K562 (cell line): ENCODE data around the gene KIAA0825. TPM values are rescaled to one million over a fixed set of nuclear protein-coding genes. Genes with fewer than 3 reads are reported as not detected.

ENCODE experiments used
- ATAC-seq: fragments of 200-7000 bp; cut with Tn5 transposase; 3 replicates; pipeline ENCODE4 v1.9.1; 2020; ENCODE audit warnings: moderate library complexity
- BruUV-seq: library from RNA; stranded (reverse); fragments of 400-500 nt; replicated peaks from 2 replicates; lab custom pipeline; 2021; lab: Mats Ljungman, UMichigan
- CTCF ChIA-PET: fragments of 300-600 bp; formaldehyde crosslinking; extraction: SDS; loops from one replicate; lab custom pipeline; 2021; ENCODE audit warnings: low intra/inter-chr PET ratio; lab: Yijun Ruan, JAX
- POLR2A ChIA-PET: fragments of 300-600, 350-650 bp; sonication (Branson Sonifier 250); formaldehyde crosslinking; extraction: SDS; loops from one replicate; lab custom pipeline; 2021; ENCODE audit warnings: antibody characterized with exemption, inconsistent platforms; lab: Yijun Ruan, JAX
- DNase-seq, 4 experiments: peaks; one replicate each; pipeline versions ENCODE4 v3.0.0 to v3.0.0-alpha.2; 2011 to 2018; ENCODE audit warnings: low spot score in 3 of 4, mixed read lengths in 3 of 4; ENCODE audit errors: extremely low read depth in 1 of 4
- FAIRE-seq: peaks from 2 replicates; lab custom pipeline; 2011; peaks lifted over from hg19 to GRCh38; lab: Jason Lieb, UNC
- H2AFZ ChIP-seq: 2 replicates; pipeline ENCODE4 v1.6.0; 2011; ENCODE audit warnings: low read depth, low read length, control low read depth, inconsistent platforms
- H3K27ac ChIP-seq: fragments of 200-600 bp; 3 replicates; pipeline ENCODE4 v1.8.0; 2011; ENCODE audit warnings: low read depth, mild to moderate bottlenecking, control low read depth, inconsistent platforms, low read length, moderate library complexity, mixed read lengths; ENCODE audit errors: extremely low read depth
- H3K27me3 ChIP-seq, 2 experiments: fragments of 300-600 bp in 1 of 2; 2 replicates in 1 of 2; 3 replicates in 1 of 2; pipeline versions ENCODE4 v1.6.0 to v1.8.0; 2011; ENCODE audit warnings: inconsistent platforms in 2 of 2, low read length in 2 of 2, mild to moderate bottlenecking in 1 of 2, mixed read lengths in 1 of 2, moderate library complexity in 1 of 2; ENCODE audit not compliant: control insufficient read depth in 2 of 2, insufficient read depth in 2 of 2
- H3K36me3 ChIP-seq: fragments of 300-600 bp; 3 replicates; pipeline ENCODE4 v1.8.0; 2011; ENCODE audit warnings: mild to moderate bottlenecking, low read length, inconsistent platforms; ENCODE audit not compliant: control insufficient read depth, insufficient read depth
- H3K4me1 ChIP-seq, 2 experiments: fragments of 200-600 bp in 1 of 2; replicated peaks in 1 of 2; 2 replicates in 1 of 2; 3 replicates in 1 of 2; pipeline versions ENCODE4 v1.5.1 to v1.8.0; 2011; ENCODE audit warnings: inconsistent platforms in 2 of 2, low read length in 2 of 2, mild to moderate bottlenecking in 1 of 2, mixed read lengths in 1 of 2, moderate library complexity in 1 of 2; ENCODE audit not compliant: control insufficient read depth in 2 of 2, insufficient read depth in 2 of 2
- H3K4me2 ChIP-seq: 2 replicates; pipeline ENCODE4 v1.6.1; 2011; ENCODE audit warnings: low read length, control low read depth, inconsistent platforms, mixed read lengths; ENCODE audit not compliant: insufficient read depth
- H3K4me3 ChIP-seq: fragments of 200-600 bp; sonication (generic), shearing (Covaris generic); 2 replicates; pipeline ENCODE4 v1.5.1; 2016; ENCODE audit warnings: control low read depth, inconsistent platforms
- H3K79me2 ChIP-seq: fragments of 200-600 bp; 3 replicates; pipeline ENCODE4 v1.8.0; 2011; ENCODE audit warnings: low read length, inconsistent platforms; ENCODE audit not compliant: control insufficient read depth, insufficient read depth
- H3K9ac ChIP-seq, 2 experiments: 2 replicates each; pipeline versions ENCODE4 v1.6.0 to v1.6.1; 2011; ENCODE audit warnings: low read depth in 2 of 2, low read length in 2 of 2, control low read depth in 1 of 2, inconsistent platforms in 1 of 2, mild to moderate bottlenecking in 1 of 2, mixed read lengths in 1 of 2; ENCODE audit not compliant: insufficient read depth in 1 of 2
- H3K9me1 ChIP-seq: one replicate; pipeline ENCODE4 v1.6.0; 2011; ENCODE audit warnings: inconsistent platforms, mild to moderate bottlenecking, low read length, moderate library complexity; ENCODE audit not compliant: control insufficient read depth, insufficient read depth
- H3K9me3 ChIP-seq: replicated peaks from 2 replicates; pipeline ENCODE4 v1.5.1; 2011; ENCODE audit warnings: low read depth, low read length, inconsistent platforms; ENCODE audit not compliant: control insufficient read depth, insufficient read depth
- H4K20me1 ChIP-seq: replicated peaks from 2 replicates; pipeline ENCODE4 v1.6.1; 2011; ENCODE audit warnings: low read length, inconsistent platforms, mixed read lengths; ENCODE audit not compliant: control insufficient read depth, insufficient read depth
- BCOR ChIP-seq: fragments of 450-650 bp; IDR thresholded peaks from 2 replicates; pipeline ENCODE4 v1.6.1; 2016
- BHLHE40 ChIP-seq: IDR thresholded peaks from 2 replicates; pipeline ENCODE4 v1.6.1; 2011; ENCODE audit warnings: low read length, improper control_type of control experiment
- CBX1 ChIP-seq: sonication (generic); IDR thresholded peaks from 2 replicates; pipeline ENCODE4 v1.6.1; 2016; ENCODE audit warnings: antibody characterized with exemption, low read depth, mild to moderate bottlenecking
- RFX1 ChIP-seq: fragments of 450-650 bp; IDR thresholded peaks from 2 replicates; pipeline ENCODE4 v1.6.1; 2016; ENCODE audit warnings: mild to moderate bottlenecking, moderate library complexity
- ZMIZ1 ChIP-seq, 2 experiments: fragments of 150-350 bp in 1 of 2; IDR thresholded peaks; 2 replicates each; pipeline ENCODE4 v1.6.1; 2012 to 2016; ENCODE audit warnings: low read depth in 2 of 2, low read length in 2 of 2, mild to moderate bottlenecking in 1 of 2, moderate library complexity in 1 of 2
- ZNF431 ChIP-seq: sonication (generic); formaldehyde crosslinking; IDR thresholded peaks from 2 replicates; pipeline ENCODE4 v1.8.0; 2022; ENCODE audit warnings: mild to moderate bottlenecking, missing genetic modification reagents
- ZNF707 ChIP-seq: fragments of 250-450 bp; sonication (Bioruptor Pico); conservative IDR thresholded peaks from 2 replicates; pipeline ENCODE4 v1.8.0; 2022; ENCODE audit warnings: inconsistent platforms, mild to moderate bottlenecking, moderate library complexity
- ZNF79 ChIP-seq: fragments of 250-450 bp; sonication (Bioruptor Pico); IDR thresholded peaks from 2 replicates; pipeline ENCODE4 v1.4.0; 2020; ENCODE audit warnings: low read depth, mild to moderate bottlenecking, moderate library complexity
- WGBS: fragments of 100-300 bp; shearing (Covaris generic); methylation state at CpG from one replicate; pipeline ENCODE4 v1.1.6; 2016; ENCODE audit warnings: low coverage, mixed read lengths; ENCODE audit not compliant: insufficient coverage; ENCODE audit errors: missing lambda C conversion rate; 5-methylcytosine and 5-hydroxymethylcytosine counted together
- in situ Hi-C: fragments of 300-500 bp; cut with MboI; formaldehyde crosslinking; loops from 4 replicates; pipeline ENCODE4 v1.15.0; 2018; ENCODE audit warnings: inconsistent platforms, mixed read lengths
- intact Hi-C: fragments of 100-400 bp; cut with micrococcal nuclease; formaldehyde crosslinking; loops from 2 replicates; pipeline ENCODE4 v1.14.2; 2022
- polyA plus RNA-seq, 8 experiments: library from polyadenylated mRNA; depleted of rRNA in 4 of 8; stranded (reverse) in 5 of 8; unstranded in 3 of 8; fragments of >200 nt; fragmentation: Nextera tagmentation in 2 of 8; fragmentation: Illumina TruSeq in 1 of 8; extraction: Ambion mirVana in 2 of 8; extraction: Trizol in 1 of 8; gene quantifications; 2 replicates each; pipeline versions ENCODE4 v1.2.1 to v1.2.3, GENCODE V29; 2011 to 2014; ENCODE audit warnings: inconsistent platforms in 1 of 8, missing spikeins in 1 of 8
- total RNA-seq, 7 experiments: library from RNA; depleted of rRNA in 6 of 7; stranded (reverse); fragments of >200 nt in 6 of 7; fragmentation: Illumina TruSeq in 2 of 7; extraction: Trizol in 2 of 7; gene quantifications; 2 replicates each; pipeline versions ENCODE4 v1.2.1 to v1.2.3, GENCODE V29; 2011 to 2021; ENCODE audit warnings: low replicate concordance in 1 of 7

KIAA0825 gene
- total and polyA plus RNA-seq, 9 of the 15 experiments (the other 6 are each of a cell fraction or from before 2014, with no cell fraction given): 0.05 to 0.36 (median 0.16) TPM; not detected in 1

GRCh38 chr5:94314460-94315131 lies 303.8 kb downstream of the KIAA0825 start:
- TF ChIP-seq RFX1 (peak; percentile 71), ZNF431 (CRISPR knock-in tag) (no peak)
- intact Hi-C loops: no loop called here
- ATAC-seq (no peak), DNase-seq (peak in 1 of 4 experiments; percentile 7), FAIRE-seq (no peak)
- no peak overlapping the region for H2AFZ ChIP-seq
- no peaks in the 10 kb centered on the region for H3K27me3 ChIP-seq
- no peaks in the 10 kb centered on the region for H3K9me1 ChIP-seq
- no peaks in the 10 kb centered on the region for H4K20me1 ChIP-seq
- no peaks in the 10 kb centered on the region for H3K79me2 ChIP-seq
- in situ Hi-C loops: no loop called here
- no peak overlapping the region for H3K27ac ChIP-seq
- no peak overlapping the region for H3K4me3 ChIP-seq
- H3K4me1 ChIP-seq: no peaks in the 10 kb centered on the region
- CTCF ChIA-PET: no interaction called here
- H3K36me3 ChIP-seq: no peaks in the 10 kb centered on the region
- no peak overlapping the region for H3K9ac ChIP-seq
- no peak overlapping the region for H3K4me2 ChIP-seq
- POLR2A ChIA-PET: interaction anchor here (0.6 kb wide), 1 partner anchor 58 kb away, joined by 3 read pairs; no protein-coding TSS in a partner anchor
- no TSS peak for BruUV-seq
- H3K9me3 ChIP-seq: no peaks in the 10 kb centered on the region
- 2% methylated on average over 7 of the region's 7 CpGs for WGBS

DNA sequence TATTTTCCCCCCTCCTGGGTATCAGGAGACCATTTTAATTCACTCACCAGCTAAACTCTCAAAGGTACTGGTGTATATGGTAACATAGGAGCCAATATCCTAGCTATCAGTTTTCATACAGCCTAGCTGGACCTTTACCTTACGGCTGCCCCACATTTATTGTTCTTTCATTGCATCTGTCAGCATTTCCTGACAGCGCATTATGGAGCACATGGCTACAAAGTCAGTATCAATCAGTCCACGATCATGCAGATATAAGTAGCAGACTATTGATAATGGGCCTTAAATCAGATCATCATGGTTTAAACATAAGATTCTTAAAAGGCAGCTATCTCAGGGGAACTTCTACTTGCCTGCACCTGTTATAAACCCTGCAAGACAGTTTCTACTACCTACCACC lies 304.7 kb downstream of the KIAA0825 start:
- no peaks in the 10 kb centered on the region for H3K9me1 ChIP-seq
- no peaks in the 10 kb centered on the region for H3K36me3 ChIP-seq
- in situ Hi-C loops (no loop called here), intact Hi-C loops (no loop called here)
- H3K27ac ChIP-seq: no peak overlapping the region
- CTCF ChIA-PET: no interaction called here
- no peaks in the 10 kb centered on the region for H3K27me3 ChIP-seq
- no peak overlapping the region for H3K4me3 ChIP-seq
- H3K4me2 ChIP-seq: no peak overlapping the region
- POLR2A ChIA-PET: no interaction called here
- H3K79me2 ChIP-seq: no peaks in the 10 kb centered on the region
- H3K9ac ChIP-seq: no peak overlapping the region
- 0% methylated on average over 3 of the region's 3 CpGs for WGBS
- ATAC-seq (no peak), FAIRE-seq (no peak), DNase-seq (no peak)
- no peaks in the 10 kb centered on the region for H3K4me1 ChIP-seq
- no TSS peak for BruUV-seq
- no peaks in the 10 kb centered on the region for H4K20me1 ChIP-seq
- H3K9me3 ChIP-seq: no peaks in the 10 kb centered on the region
- no peak overlapping the region for H2AFZ ChIP-seq
- TF ChIP-seq ZMIZ1 (IDR thresholded peaks at IDR 0.05; ENCODE audit: low read depth in 2 of 2, low read length in 2 of 2) (no peak), BHLHE40 (no peak), ZNF707 (CRISPR knock-in tag) (no peak), BCOR (no peak), ZNF79 (CRISPR knock-in tag) (no peak), CBX1 (no peak)
